CD14-positive monocyte (primary cell): ENCODE measurements around the gene SMPDL3A. TPM values are rescaled to one million over a fixed set of nuclear protein-coding genes. Genes with fewer than 3 reads are reported as not detected.
A peak's percentile ranks its signal among the peaks of the same experiment; 100 is the strongest.

Experiments used
- DNase-seq, 3 donors: peaks; one replicate each; pipeline ENCODE4 v3.0.0-alpha.2; 2011 to 2022
- H2AFZ ChIP-seq: 2 replicates; pipeline ENCODE4 v1.6.0; 2012; ENCODE audit warnings: mild to moderate bottlenecking, low read depth, low read length, inconsistent platforms; ENCODE audit not compliant: insufficient read depth, poor library complexity, severe bottlenecking
- H3K27ac ChIP-seq, 2 donors: 1 replicate in 1 of 2; 2 replicates in 1 of 2; pipeline ENCODE4 v1.5.1; 2012 to 2013; ENCODE audit warnings: low read length in 2 of 2, control low read depth in 1 of 2, inconsistent platforms in 1 of 2, low read depth in 1 of 2, mild to moderate bottlenecking in 1 of 2
- H3K27me3 ChIP-seq, 2 donors: one replicate each; pipeline versions ENCODE4 v1.6.0 to v1.6.1; 2011 to 2013; ENCODE audit warnings: low read length in 2 of 2; ENCODE audit not compliant: control insufficient read depth in 2 of 2, insufficient read depth in 2 of 2
- H3K36me3 ChIP-seq, 2 donors: replicated peaks in 1 of 2; 1 replicate in 1 of 2; 2 replicates in 1 of 2; pipeline versions ENCODE4 v1.5.1 to v1.6.1; 2012 to 2013; ENCODE audit warnings: low read length in 2 of 2, control low read depth in 1 of 2, inconsistent platforms in 1 of 2, mild to moderate bottlenecking in 1 of 2; ENCODE audit not compliant: insufficient read depth in 2 of 2, control insufficient read depth in 1 of 2
- H3K4me1 ChIP-seq, 2 donors: 1 replicate in 1 of 2; 2 replicates in 1 of 2; pipeline versions ENCODE4 v1.5.1 to v1.6.1; 2012 to 2013; ENCODE audit warnings: low read length in 2 of 2, control low read depth in 1 of 2, inconsistent platforms in 1 of 2, mild to moderate bottlenecking in 1 of 2, moderate library complexity in 1 of 2; ENCODE audit not compliant: insufficient read depth in 2 of 2, control insufficient read depth in 1 of 2
- H3K4me2 ChIP-seq: replicated peaks from 2 replicates; pipeline ENCODE3; 2012; ENCODE audit warnings: low read length, moderate library complexity, mild to moderate bottlenecking; ENCODE audit not compliant: poor library complexity, severe bottlenecking; ENCODE audit errors: extremely low read depth
- H3K4me3 ChIP-seq, 3 experiments: fragments of 200-600 bp in 1 of 3; sonication (generic) in 1 of 3; replicated peaks in 1 of 3; 1 replicate in 2 of 3; 2 replicates in 1 of 3; pipeline ENCODE4 v1.5.1; 2011 to 2013; ENCODE audit warnings: low read length in 3 of 3, mild to moderate bottlenecking in 3 of 3, control low read depth in 2 of 3, low read depth in 2 of 3, inconsistent platforms in 1 of 3, moderate library complexity in 1 of 3
- H3K79me2 ChIP-seq: 2 replicates; pipeline ENCODE4 v1.6.0; 2012; ENCODE audit warnings: mild to moderate bottlenecking, control low read depth, inconsistent platforms, low read length, moderate library complexity; ENCODE audit not compliant: insufficient read depth
- H3K9ac ChIP-seq: 2 replicates; pipeline ENCODE4 v1.6.0; 2017; ENCODE audit warnings: low read length, mild to moderate bottlenecking; ENCODE audit not compliant: insufficient read depth, poor library complexity, severe bottlenecking
- H3K9me3 ChIP-seq, 2 donors: replicated peaks in 1 of 2; 1 replicate in 1 of 2; 2 replicates in 1 of 2; pipeline versions ENCODE4 v1.5.1 to v1.6.1; 2012 to 2013; ENCODE audit warnings: low read length in 2 of 2, control low read depth in 1 of 2; ENCODE audit not compliant: control insufficient read depth in 1 of 2, insufficient read depth in 1 of 2
- H4K20me1 ChIP-seq: 2 replicates; pipeline ENCODE4 v1.6.0; 2012; ENCODE audit warnings: mild to moderate bottlenecking, low read length, control low read depth, moderate library complexity; ENCODE audit not compliant: insufficient read depth
- H3K27ac Mint-ChIP-seq, 7 donors: one replicate each; pipeline ENCODE4 v1.8.0; 2020; ENCODE audit warnings: mild to moderate bottlenecking in 7 of 7, mixed read lengths in 7 of 7, moderate library complexity in 6 of 7, inconsistent platforms in 2 of 7
- H3K27me3 Mint-ChIP-seq, 3 donors: one replicate each; pipeline ENCODE4 v1.8.0; 2021 to 2022; ENCODE audit warnings: low read depth in 3 of 3, mild to moderate bottlenecking in 3 of 3, mixed read lengths in 3 of 3, moderate library complexity in 3 of 3, inconsistent platforms in 1 of 3
- H3K36me3 Mint-ChIP-seq, 2 donors: one replicate each; pipeline ENCODE4 v1.8.0; 2020; ENCODE audit warnings: mixed read lengths in 2 of 2, inconsistent platforms in 1 of 2, mild to moderate bottlenecking in 1 of 2
- H3K4me1 Mint-ChIP-seq: one replicate; pipeline ENCODE4 v1.8.0; 2020; ENCODE audit warnings: mild to moderate bottlenecking, mixed read lengths
- H3K4me3 Mint-ChIP-seq, 2 donors: one replicate each; pipeline ENCODE4 v1.8.0; 2020; ENCODE audit warnings: mild to moderate bottlenecking in 2 of 2, mixed read lengths in 2 of 2, moderate library complexity in 1 of 2
- H3K9me3 Mint-ChIP-seq, 7 donors: one replicate each; pipeline ENCODE4 v1.8.0; 2020 to 2022; ENCODE audit warnings: mixed read lengths in 7 of 7, mild to moderate bottlenecking in 6 of 7, moderate library complexity in 6 of 7, inconsistent platforms in 2 of 7
- WGBS: methylation state at CpG from one replicate; pipeline ENCODE4 v1.1.5; 2013; ENCODE audit warnings: missing lambda C conversion rate; ENCODE audit not compliant: insufficient coverage; 5-methylcytosine and 5-hydroxymethylcytosine counted together
- intact Hi-C, 2 donors: fragments of 100-400 bp; cut with micrococcal nuclease; formaldehyde crosslinking; loops; one replicate each; pipeline versions ENCODE4 v1.15.0 to v1.15.1; 2023
- polyA plus RNA-seq, 3 donors: library from polyadenylated mRNA; depleted of rRNA in 1 of 3; unstranded in 2 of 3; stranded (reverse) in 1 of 3; fragments of 300-500 nt in 2 of 3; fragments of >200 nt in 1 of 3; fragmentation: Illumina TruSeq in 2 of 3; gene quantifications; 1 replicate in 2 of 3; 2 replicates in 1 of 3; pipeline ENCODE4 v1.2.3, GENCODE V29; 2012 to 2021
- TF ChIP-seq, protein P1 (sequence below): fragments of 200-600 bp; IDR thresholded peaks from one replicate; pipeline ENCODE4 v1.8.0; 2022; ENCODE audit warnings: antibody characterized with exemption, mild to moderate bottlenecking

The SMPDL3A gene
- polyA plus RNA-seq, 3 donors: 21.3 to 30.1 (median 21.7) TPM

DNA sequence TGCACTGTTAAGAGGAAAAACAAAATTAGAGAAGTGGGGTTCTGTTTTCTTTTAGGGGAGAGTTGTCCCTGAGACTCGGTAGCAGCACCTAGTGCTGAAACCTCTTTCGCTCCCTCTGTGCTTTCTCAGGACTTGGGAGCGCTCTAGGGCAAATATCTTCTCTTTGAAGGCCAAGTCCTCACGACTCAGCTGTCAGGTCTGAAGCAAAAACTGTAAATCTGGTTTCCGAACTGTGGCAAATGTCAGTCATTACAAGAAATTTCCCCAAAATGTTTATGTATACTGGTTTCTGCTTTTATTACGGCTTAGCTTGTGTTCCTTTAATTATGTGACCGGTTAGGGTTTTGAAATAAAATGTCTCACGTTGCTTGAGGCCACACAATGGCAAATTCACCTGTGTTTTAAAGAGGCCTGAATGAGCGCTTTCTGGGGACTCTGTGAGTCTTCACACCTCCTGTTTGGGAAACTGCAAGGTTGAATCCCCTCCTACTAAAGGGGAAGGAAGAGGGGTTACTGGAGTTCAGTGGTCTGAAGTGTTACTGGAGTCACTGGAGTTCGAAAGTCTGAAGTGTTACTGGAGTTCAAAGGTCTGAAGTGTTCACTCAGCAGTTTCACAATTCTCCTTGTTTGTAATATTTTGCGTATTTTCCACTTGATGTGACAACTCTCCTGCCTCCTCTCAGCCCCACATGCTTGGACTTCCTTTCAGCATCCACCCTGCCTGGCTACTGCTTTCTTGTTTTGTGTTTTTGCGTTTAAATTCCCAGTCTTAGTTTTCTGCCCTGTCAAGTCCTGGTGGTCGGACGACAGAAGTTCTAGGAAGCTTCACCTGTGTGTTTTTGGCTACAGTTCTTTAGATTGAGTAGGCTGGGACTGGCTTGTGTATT, 1.6 kb downstream of the SMPDL3A start:
- Histone ChIP-seq H4K20me1 (peaks cover 16% of the 10 kb centered on the region), H3K36me3 (no peaks in the 10 kb centered on the region), H3K9me3 (no peaks in the 10 kb centered on the region), H2AFZ (peak overlapping the region; percentile 81), H3K79me2 (peaks cover 63% of the 10 kb centered on the region), H3K4me2 (peak overlapping the region; percentile 93), H3K27ac (peak overlapping the region; percentile 91 to 95), H3K4me1 (peaks cover 38 to 41% of the 10 kb centered on the region in 2 donors), H3K4me3 (peak overlapping the region; percentile 81 to 89 (median 86)), H3K27me3 (peaks cover 22 to 25% of the 10 kb centered on the region in 2 donors), H3K9ac (peak overlapping the region; percentile 94)
- Mint-ChIP-seq H3K9me3 (peaks cover 0 to 3% (median 0%) of the 10 kb centered on the region in 7 donors), H3K27ac (peak overlapping the region; percentile 94 to 99 (median 97)), H3K4me1 (peaks cover 40% of the 10 kb centered on the region), H3K4me3 (peak overlapping the region; percentile 91 to 97), H3K36me3 (peaks cover 6 to 29% of the 10 kb centered on the region in 2 donors), H3K27me3 (peaks cover 26 to 35% (median 34%) of the 10 kb centered on the region in 3 donors)
- intact Hi-C loops: no loop called here
- 11% methylated on average over 4 of the region's 14 CpGs for WGBS
- TF ChIP-seq, protein P1, sequence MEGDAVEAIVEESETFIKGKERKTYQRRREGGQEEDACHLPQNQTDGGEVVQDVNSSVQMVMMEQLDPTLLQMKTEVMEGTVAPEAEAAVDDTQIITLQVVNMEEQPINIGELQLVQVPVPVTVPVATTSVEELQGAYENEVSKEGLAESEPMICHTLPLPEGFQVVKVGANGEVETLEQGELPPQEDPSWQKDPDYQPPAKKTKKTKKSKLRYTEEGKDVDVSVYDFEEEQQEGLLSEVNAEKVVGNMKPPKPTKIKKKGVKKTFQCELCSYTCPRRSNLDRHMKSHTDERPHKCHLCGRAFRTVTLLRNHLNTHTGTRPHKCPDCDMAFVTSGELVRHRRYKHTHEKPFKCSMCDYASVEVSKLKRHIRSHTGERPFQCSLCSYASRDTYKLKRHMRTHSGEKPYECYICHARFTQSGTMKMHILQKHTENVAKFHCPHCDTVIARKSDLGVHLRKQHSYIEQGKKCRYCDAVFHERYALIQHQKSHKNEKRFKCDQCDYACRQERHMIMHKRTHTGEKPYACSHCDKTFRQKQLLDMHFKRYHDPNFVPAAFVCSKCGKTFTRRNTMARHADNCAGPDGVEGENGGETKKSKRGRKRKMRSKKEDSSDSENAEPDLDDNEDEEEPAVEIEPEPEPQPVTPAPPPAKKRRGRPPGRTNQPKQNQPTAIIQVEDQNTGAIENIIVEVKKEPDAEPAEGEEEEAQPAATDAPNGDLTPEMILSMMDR: no peak
- DNase-seq: peak; percentile 74 to 80 (median 80)

DNA sequence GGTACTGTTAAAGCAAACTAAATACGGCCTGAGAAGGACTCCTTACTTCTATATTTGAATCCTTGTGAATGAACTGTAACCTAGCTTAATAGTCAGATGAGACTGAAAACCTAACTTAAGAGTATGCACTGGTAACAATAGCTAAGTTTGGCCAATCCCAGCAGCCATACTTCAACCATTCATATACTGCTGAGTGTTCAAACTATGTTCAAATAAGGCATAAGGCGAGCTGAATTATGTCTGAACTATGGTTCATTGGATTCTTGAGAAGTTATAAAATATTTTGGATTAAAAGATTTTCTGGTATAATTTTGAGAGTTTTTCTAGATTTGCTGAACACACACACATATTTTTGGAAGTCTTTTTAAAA, 2.2 kb downstream of the SMPDL3A start:
- Histone ChIP-seq H3K27ac (peak overlapping the region; percentile 91 to 95), H3K4me3 (peak overlapping the region in 1 of 3 experiments; percentile 86), H3K4me2 (peak overlapping the region; percentile 93), H3K4me1 (peaks cover 38 to 41% of the 10 kb centered on the region in 2 donors), H3K9me3 (no peaks in the 10 kb centered on the region), H3K36me3 (no peaks in the 10 kb centered on the region), H3K27me3 (peaks cover 16 to 19% of the 10 kb centered on the region in 2 donors), H3K9ac (peak overlapping the region; percentile 94), H4K20me1 (peaks cover 22% of the 10 kb centered on the region), H3K79me2 (peaks cover 70% of the 10 kb centered on the region), H2AFZ (no peak overlapping the region)
- DNase-seq: peak in 1 of 3 donors; percentile 4
- TF ChIP-seq, protein P1: no peak
- Mint-ChIP-seq H3K9me3 (peaks cover 0 to 3% (median 0%) of the 10 kb centered on the region in 7 donors), H3K27me3 (peaks cover 20 to 29% (median 27%) of the 10 kb centered on the region in 3 donors), H3K36me3 (peaks cover 6 to 29% of the 10 kb centered on the region in 2 donors), H3K4me3 (peak overlapping the region; percentile 91 to 97), H3K4me1 (peaks cover 40% of the 10 kb centered on the region), H3K27ac (peak overlapping the region; percentile 94 to 99 (median 97))
- intact Hi-C loops: no loop called here
- WGBS: no CpG with 5 or more reads among the region's 2 CpGs
